ENCODE results near the gene HOXC10. TPM values are rescaled to one million over a fixed set of nuclear protein-coding genes. Genes with fewer than 3 reads are reported as not detected.

The HOXC10 gene
- total and polyA plus RNA-seq, 2 of the 8 experiments (the other 6 are each of a cell fraction or from before 2014, with no cell fraction given), result not detected

GRCh38 chr12:54011665-54012532 lies 27.0 kb downstream of the HOXC10 start:
- POLR2A ChIA-PET (ENCODE audit: partially characterized antibody), result no interaction called here
- no peak for FAIRE-seq
- H2AK5ac ChIP-seq (ENCODE audit: low read depth, low read length), result no peak overlapping the region
- no peak overlapping the region for H3K56ac ChIP-seq (replicated peaks; ENCODE audit: insufficient read length, low read depth, low read length)
- no peaks in the 10 kb centered on the region for H3K79me1 ChIP-seq (ENCODE audit: low read depth, low read length)
- no peak overlapping the region for H2BK5ac ChIP-seq (ENCODE audit: low read depth, low read length)
- no peak overlapping the region for H3K18ac ChIP-seq (ENCODE audit: extremely low read depth, low read length)
- WGBS, 2 experiments (ENCODE audit: extremely low coverage in 1 of 2, insufficient coverage in 1 of 2, insufficient read length in 1 of 2, insufficient replicate concordance in 2 of 2, low coverage in 1 of 2, low lambda C conversion rate in 2 of 2, missing lambda C conversion rate in 1 of 2), result 23% methylated on average over 13 of the region's 14 CpGs; no CpG with 5 or more reads in 1 of the 2 experiments
- H3K9ac ChIP-seq (replicated peaks in 1 of 4; ENCODE audit: extremely low read depth in 1 of 4, low read depth in 3 of 4, low read length in 3 of 4), result no peak overlapping the region
- H2BK12ac ChIP-seq (ENCODE audit: low read depth, low read length), result no peak overlapping the region
- no peak for DNase-seq (ENCODE audit: low read depth in 1 of 2, low spot score in 2 of 2)
- H3K4me1 ChIP-seq (replicated peaks in 1 of 4; ENCODE audit: control insufficient read depth in 3 of 4, insufficient read depth in 4 of 4, low read length in 3 of 4), result peaks cover 0 to 4% (median 0%) of the 10 kb centered on the region in 4 experiments; a peak in 3 of 7 replicates
- no peak overlapping the region; a peak in 1 of 4 replicates for H3K4me2 ChIP-seq (ENCODE audit: insufficient read depth in 1 of 2, low read depth in 2 of 2, low read length in 2 of 2)
- H3K79me2 ChIP-seq (ENCODE audit: control insufficient read depth in 1 of 2, insufficient read depth in 2 of 2, low read length in 2 of 2), result no peaks in the 10 kb centered on the region
- no peaks in the 10 kb centered on the region for H3K9me3 ChIP-seq (ENCODE audit: insufficient read depth in 2 of 2, low read depth in 1 of 2, low read length in 1 of 2)
- H2BK120ac ChIP-seq (replicated peaks; ENCODE audit: low read depth, low read length), result no peak overlapping the region
- no peak overlapping the region for H3K4ac ChIP-seq (replicated peaks; ENCODE audit: insufficient read length, low read depth, low read length)
- H4K91ac ChIP-seq (replicated peaks; ENCODE audit: insufficient read length, low read length), result no peak overlapping the region
- H3K36me3 ChIP-seq (ENCODE audit: control insufficient read depth in 2 of 4, insufficient read depth in 4 of 4, low read length in 3 of 4), result no peaks in the 10 kb centered on the region
- H3K23me2 ChIP-seq (ENCODE audit: low read depth, low read length), result no peaks in the 10 kb centered on the region
- peaks cover 96 to 100% (median 99%) of the 10 kb centered on the region in 4 experiments for H3K27me3 ChIP-seq (replicated peaks in 1 of 4; ENCODE audit: control insufficient read depth in 3 of 4, extremely low read depth in 1 of 4, insufficient read depth in 3 of 4, low read length in 3 of 4)
- H4K8ac ChIP-seq (ENCODE audit: extremely low read depth, insufficient read depth, low read length), result no peak overlapping the region
- no peak overlapping the region for H2BK15ac ChIP-seq (ENCODE audit: low read length)
- H3K23ac ChIP-seq (ENCODE audit: insufficient read length), result no peak overlapping the region
- no peak overlapping the region for H4K5ac ChIP-seq (ENCODE audit: insufficient read length, low read depth, low read length)
- no peak overlapping the region for H2BK20ac ChIP-seq (ENCODE audit: low read length)
- peaks cover 4 to 48% of the 10 kb centered on the region in 2 experiments for H4K20me1 ChIP-seq (replicated peaks in 1 of 2; ENCODE audit: control insufficient read depth in 1 of 2, insufficient read depth in 2 of 2, low read length in 2 of 2)
- no peak overlapping the region for H3K27ac ChIP-seq (ENCODE audit: low read depth, low read length)
- H3K14ac ChIP-seq (ENCODE audit: insufficient read length), result no peak overlapping the region
- H3K4me3 ChIP-seq (ENCODE audit: extremely low read depth in 1 of 4, insufficient read depth in 2 of 4, low read depth in 3 of 4, low read length in 4 of 4), result no peak overlapping the region
- CTCF ChIA-PET (ENCODE audit: partially characterized antibody), result interaction anchor here (0.8 to 9.7 kb wide), 10 partner anchors 8 to 196 kb away, joined by 3 to 172 read pairs (median 6); partner anchors contain the start of genes HOXC5 and HOXC6
- no peak overlapping the region for H2AFZ ChIP-seq (ENCODE audit: low read length)
- TF ChIP-seq RFX5 (IDR thresholded peaks at IDR 0.05; ENCODE audit: borderline replicate concordance, low read depth, low read length) (no peak), SP1 (IDR thresholded peaks at IDR 0.05; ENCODE audit: low read depth, low read length) (0 out of 2 replicates have a peak, but pooled peaks have one; percentile 45), TCF12 (IDR thresholded peaks at IDR 0.05; ENCODE audit: low read depth, low read length) (no peak), BRCA1 (IDR thresholded peaks at IDR 0.05; ENCODE audit: low read depth, low read length) (no peak), CEBPB (IDR thresholded peaks at IDR 0.05; ENCODE audit: low read depth, low read length) (no peak), CHD2 (IDR thresholded peaks at IDR 0.05; ENCODE audit: low read length) (no peak), RNF2 (IDR thresholded peaks at IDR 0.05; ENCODE audit: borderline replicate concordance, low read depth, low read length, missing control alignments, poor library complexity, severe bottlenecking) (no peak), CBX8 (IDR thresholded peaks at IDR 0.05; ENCODE audit: borderline replicate concordance, low read depth, low read length) (0 out of 2 replicates have a peak, but pooled peaks have one; percentile 44), RBBP5 (IDR thresholded peaks at IDR 0.05; ENCODE audit: borderline replicate concordance, low read depth, low read length) (no peak), RAD21 (IDR thresholded peaks at IDR 0.05 in 1 of 2, conservative IDR thresholded peaks at IDR 0.05 in 1 of 2; ENCODE audit: low read depth in 2 of 2, low read length in 2 of 2) (no peak)
- TF ChIP-seq, protein P1, sequence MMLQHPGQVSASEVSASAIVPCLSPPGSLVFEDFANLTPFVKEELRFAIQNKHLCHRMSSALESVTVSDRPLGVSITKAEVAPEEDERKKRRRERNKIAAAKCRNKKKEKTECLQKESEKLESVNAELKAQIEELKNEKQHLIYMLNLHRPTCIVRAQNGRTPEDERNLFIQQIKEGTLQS (IDR thresholded peaks at IDR 0.05; ENCODE audit: insufficient read depth, low read depth, low read length), result no peak
